ENCODE results near the gene ADARB1. TPM values are rescaled to one million over a fixed set of nuclear protein-coding genes. Genes with fewer than 3 reads are reported as not detected.

The ADARB1 gene
- total RNA-seq, 1 experiment from 2014 or later: 8.4 TPM

DNA sequence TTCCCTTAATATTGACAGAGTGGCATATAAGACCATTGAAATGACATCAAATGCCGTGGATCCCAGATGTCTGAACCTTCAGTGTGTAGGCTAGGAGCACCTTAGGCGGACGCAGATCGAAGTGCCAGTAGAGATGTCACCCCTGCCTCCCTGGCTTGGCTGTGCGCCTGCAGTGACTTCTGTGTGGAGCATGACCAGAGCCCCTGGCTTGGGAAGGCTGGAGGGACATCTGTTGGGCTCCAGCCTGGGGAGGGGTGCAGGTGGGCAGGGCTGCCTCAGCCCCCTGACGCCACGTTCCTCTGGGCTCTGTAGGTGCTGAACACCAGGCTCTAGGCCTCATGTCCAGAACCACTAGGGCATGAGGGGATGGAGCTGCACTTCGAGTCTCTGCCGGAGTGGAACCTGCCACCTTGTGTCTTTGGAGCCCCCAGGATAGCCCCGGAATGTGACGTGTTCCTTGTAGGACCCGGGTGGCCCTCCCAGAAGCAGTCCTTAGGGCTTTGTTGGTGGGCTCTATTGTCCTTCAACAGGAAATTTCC lies 103.8 kb downstream of the ADARB1 start:
- H3K4me3 ChIP-seq: no peak overlapping the region
- H3K36me3 ChIP-seq: peaks cover 6% of the 10 kb centered on the region
- DNase-seq: no peak

DNA sequence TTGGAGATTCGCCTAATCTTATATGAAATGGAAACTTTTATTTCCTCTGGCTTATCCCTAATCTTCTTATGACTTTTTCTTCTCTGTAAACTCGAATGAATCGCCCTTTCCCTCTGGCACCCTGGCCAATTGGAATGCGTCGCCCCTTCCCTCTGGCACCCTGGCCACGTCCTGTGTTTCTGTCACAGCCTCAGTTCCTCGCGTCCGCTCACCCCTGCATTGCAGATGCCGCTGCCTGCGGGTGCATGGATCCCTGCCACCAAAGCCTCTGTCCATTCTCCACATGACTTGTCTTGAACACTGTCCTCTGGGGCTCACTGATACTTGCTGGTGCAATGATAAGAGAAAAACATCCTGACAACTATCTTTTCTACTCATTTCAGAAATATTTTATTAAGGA lies 104.6 kb downstream of the ADARB1 start:
- H3K4me3 ChIP-seq: no peak overlapping the region
- no peaks in the 10 kb centered on the region for H3K4me1 ChIP-seq
- no peaks in the 10 kb centered on the region for H3K27me3 ChIP-seq
- peaks cover 7% of the 10 kb centered on the region for H3K36me3 ChIP-seq
- H3K27ac ChIP-seq: no peak overlapping the region
- H3K9me3 ChIP-seq (replicated peaks): no peaks in the 10 kb centered on the region
- DNase-seq: no peak

More for the DNA sequence above, 103.8 kb downstream of the ADARB1 start:
- no peaks in the 10 kb centered on the region for H3K9me3 ChIP-seq (replicated peaks)
- H3K27me3 ChIP-seq: no peaks in the 10 kb centered on the region
- no peaks in the 10 kb centered on the region for H3K4me1 ChIP-seq
- no peak overlapping the region for H3K27ac ChIP-seq

- no peak for DNase-seq
- H3K27me3 ChIP-seq: no peaks in the 10 kb centered on the region
- no peak overlapping the region for H3K4me3 ChIP-seq
- H3K36me3 ChIP-seq: peaks cover 11% of the 10 kb centered on the region
- no peaks in the 10 kb centered on the region for H3K4me1 ChIP-seq
- H3K9me3 ChIP-seq (replicated peaks): no peaks in the 10 kb centered on the region
- no peak overlapping the region for H3K27ac ChIP-seq
These were observed 105.3 kb downstream of the ADARB1 start for GRCh38 chr21:45179568-45180245.

DNA sequence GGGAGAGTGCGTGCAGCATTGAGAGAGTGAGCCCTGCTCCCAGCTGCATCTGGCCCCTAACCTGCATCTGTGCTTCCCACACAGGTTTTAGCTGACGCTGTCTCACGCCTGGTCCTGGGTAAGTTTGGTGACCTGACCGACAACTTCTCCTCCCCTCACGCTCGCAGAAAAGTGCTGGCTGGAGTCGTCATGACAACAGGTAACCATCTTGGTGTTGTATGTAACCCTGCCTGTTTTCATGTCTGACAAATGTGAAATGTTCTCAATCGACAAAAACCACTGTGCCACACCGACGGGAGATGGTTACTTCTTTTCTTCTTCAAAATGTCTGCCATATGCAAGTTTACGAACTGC lies 105.8 kb downstream of the ADARB1 start:
- no peaks in the 10 kb centered on the region for H3K9me3 ChIP-seq (replicated peaks)
- H3K36me3 ChIP-seq: peaks cover 13% of the 10 kb centered on the region
- no peaks in the 10 kb centered on the region for H3K27me3 ChIP-seq
- no peak overlapping the region for H3K27ac ChIP-seq
- H3K4me3 ChIP-seq: no peak overlapping the region
- no peak for DNase-seq
- H3K4me1 ChIP-seq: no peaks in the 10 kb centered on the region

GRCh38 chr21:45182958-45183357 lies 108.6 kb downstream of the ADARB1 start:
- Histone ChIP-seq H3K27me3 (no peaks in the 10 kb centered on the region), H3K4me1 (no peaks in the 10 kb centered on the region), H3K4me3 (no peak overlapping the region), H3K27ac (no peak overlapping the region), H3K36me3 (peaks cover 31% of the 10 kb centered on the region), H3K9me3 (replicated peaks) (peaks cover 16% of the 10 kb centered on the region)
- DNase-seq: no peak

DNA sequence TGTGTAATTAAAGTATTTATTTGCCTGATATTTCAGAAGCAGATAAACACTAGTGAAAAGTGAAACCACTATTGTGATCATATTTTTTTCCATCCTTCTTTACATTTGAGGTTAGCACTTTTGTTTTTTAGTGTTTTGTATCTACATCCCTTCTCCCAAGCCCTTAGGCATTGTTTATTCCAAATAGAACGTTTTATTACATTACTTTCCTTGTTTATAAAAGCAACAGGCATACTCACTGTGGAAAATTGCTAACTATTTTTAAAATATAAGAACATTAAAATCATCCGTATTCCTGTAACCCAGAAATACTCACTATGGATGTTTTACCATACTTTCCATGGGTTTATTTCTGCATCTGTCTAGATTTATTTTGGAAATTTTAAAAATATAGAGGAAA lies 109.5 kb downstream of the ADARB1 start:
- no peaks in the 10 kb centered on the region for H3K27me3 ChIP-seq
- no peak for DNase-seq
- H3K4me3 ChIP-seq: no peak overlapping the region
- peaks cover 20% of the 10 kb centered on the region for H3K9me3 ChIP-seq (replicated peaks)
- H3K36me3 ChIP-seq: peaks cover 35% of the 10 kb centered on the region
- no peak overlapping the region for H3K27ac ChIP-seq
- H3K4me1 ChIP-seq: no peaks in the 10 kb centered on the region

DNA sequence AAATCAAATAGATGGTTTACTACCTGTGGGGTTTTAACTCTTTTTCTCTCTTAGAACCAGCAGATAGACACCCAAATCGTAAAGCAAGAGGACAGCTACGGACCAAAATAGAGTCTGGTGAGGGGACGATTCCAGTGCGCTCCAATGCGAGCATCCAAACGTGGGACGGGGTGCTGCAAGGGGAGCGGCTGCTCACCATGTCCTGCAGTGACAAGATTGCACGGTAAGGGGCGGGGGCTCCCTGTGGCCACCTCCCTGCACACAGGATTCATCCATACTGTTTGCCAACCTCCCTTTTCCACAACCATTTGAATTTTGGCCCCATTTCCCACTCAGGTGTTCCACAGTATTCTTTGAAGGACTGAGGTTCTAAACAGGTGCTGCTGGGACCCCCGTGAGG lies 110.5 kb downstream of the ADARB1 start:
- Histone ChIP-seq H3K4me3 (no peak overlapping the region), H3K4me1 (no peaks in the 10 kb centered on the region), H3K36me3 (peaks cover 45% of the 10 kb centered on the region), H3K27ac (no peak overlapping the region), H3K9me3 (replicated peaks) (peaks cover 27% of the 10 kb centered on the region), H3K27me3 (no peaks in the 10 kb centered on the region)
- DNase-seq: no peak

GRCh38 chr21:45186709-45187108 lies 112.3 kb downstream of the ADARB1 start:
- H3K36me3 ChIP-seq: peaks cover 59% of the 10 kb centered on the region
- no peaks in the 10 kb centered on the region for H3K27me3 ChIP-seq
- no peak overlapping the region for H3K4me3 ChIP-seq
- no peak for DNase-seq
- no peaks in the 10 kb centered on the region for H3K4me1 ChIP-seq
- H3K27ac ChIP-seq: no peak overlapping the region
- H3K9me3 ChIP-seq (replicated peaks): peaks cover 32% of the 10 kb centered on the region

DNA sequence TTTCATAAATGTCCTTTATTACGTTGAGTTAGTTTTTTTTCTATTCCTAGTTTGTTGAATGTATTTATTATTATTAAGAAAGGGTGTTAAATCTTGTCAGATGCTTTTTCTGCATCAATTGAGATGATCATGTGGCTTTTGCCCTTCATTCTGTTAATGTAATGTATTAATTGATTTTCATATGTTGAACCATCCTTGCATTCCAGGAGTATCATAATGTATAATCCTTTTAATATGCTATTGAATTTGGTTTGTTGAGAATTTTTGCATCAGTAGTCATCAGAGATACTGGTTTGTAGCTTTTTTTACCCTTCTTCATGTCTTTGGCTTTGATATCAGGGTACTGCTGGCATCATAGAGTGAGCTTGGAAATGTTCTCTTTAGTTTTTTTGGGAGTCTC lies 113.3 kb downstream of the ADARB1 start:
- no peak for DNase-seq
- H3K9me3 ChIP-seq (replicated peaks): peaks cover 32% of the 10 kb centered on the region
- H3K27ac ChIP-seq: no peak overlapping the region
- H3K4me1 ChIP-seq: no peaks in the 10 kb centered on the region
- H3K4me3 ChIP-seq: no peak overlapping the region
- peaks cover 64% of the 10 kb centered on the region for H3K36me3 ChIP-seq
- H3K27me3 ChIP-seq: no peaks in the 10 kb centered on the region

GRCh38 chr21:45190013-45190412 lies 115.6 kb downstream of the ADARB1 start:
- no peak overlapping the region for H3K27ac ChIP-seq
- H3K9me3 ChIP-seq (replicated peaks): peaks cover 33% of the 10 kb centered on the region
- DNase-seq: no peak
- no peak overlapping the region for H3K4me3 ChIP-seq
- peaks cover 59% of the 10 kb centered on the region for H3K36me3 ChIP-seq
- no peaks in the 10 kb centered on the region for H3K27me3 ChIP-seq
- no peaks in the 10 kb centered on the region for H3K4me1 ChIP-seq

- H3K4me1 ChIP-seq: no peaks in the 10 kb centered on the region
- H3K27me3 ChIP-seq: no peaks in the 10 kb centered on the region
- DNase-seq: no peak
- H3K4me3 ChIP-seq: no peak overlapping the region
- peaks cover 20% of the 10 kb centered on the region for H3K9me3 ChIP-seq (replicated peaks)
- H3K27ac ChIP-seq: no peak overlapping the region
- H3K36me3 ChIP-seq: peaks cover 36% of the 10 kb centered on the region
These were observed 118.0 kb downstream of the ADARB1 start for GRCh38 chr21:45192332-45192731.

- H3K27ac ChIP-seq: no peak overlapping the region
- no peak for DNase-seq
- H3K9me3 ChIP-seq (replicated peaks): 0 out of 2 replicates have a peak, but pooled peaks cover 3% of the 10 kb centered on the region
- no peak overlapping the region for H3K4me3 ChIP-seq
- peaks cover 10% of the 10 kb centered on the region for H3K36me3 ChIP-seq
- H3K27me3 ChIP-seq: no peaks in the 10 kb centered on the region
- no peaks in the 10 kb centered on the region for H3K4me1 ChIP-seq
These were observed 122.2 kb downstream of the ADARB1 start for GRCh38 chr21:45196620-45197019.

GRCh38 chr21:45199201-45199600 lies 124.8 kb downstream of the ADARB1 start:
- Histone ChIP-seq H3K4me1 (no peaks in the 10 kb centered on the region), H3K4me3 (no peak overlapping the region), H3K27me3 (no peaks in the 10 kb centered on the region), H3K27ac (no peak overlapping the region), H3K9me3 (replicated peaks) (0 out of 2 replicates have a peak, but pooled peaks cover 3% of the 10 kb centered on the region), H3K36me3 (peaks cover 3% of the 10 kb centered on the region)
- DNase-seq: no peak

DNA sequence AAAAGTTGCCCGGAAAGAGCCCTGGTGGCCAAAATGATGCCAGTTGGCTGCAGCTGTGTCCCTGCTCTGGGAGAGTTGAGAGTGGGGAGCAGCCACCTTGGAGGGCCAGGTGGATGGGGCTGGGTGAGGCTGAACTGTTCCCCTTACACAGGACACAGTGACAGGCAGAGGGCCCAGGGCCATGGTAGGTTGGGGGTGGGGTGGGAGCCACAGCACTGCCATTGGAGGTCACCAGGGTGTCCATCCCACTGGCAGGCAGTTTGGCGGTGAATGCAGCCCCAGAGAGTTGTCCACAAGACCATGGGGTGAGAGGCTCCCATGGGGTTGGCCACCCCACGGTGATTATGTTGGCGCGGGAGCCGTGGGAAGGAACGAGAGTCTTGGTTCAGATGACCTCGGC lies 125.7 kb downstream of the ADARB1 start:
- H3K9me3 ChIP-seq (replicated peaks): 0 out of 2 replicates have a peak, but pooled peaks cover 2% of the 10 kb centered on the region
- H3K36me3 ChIP-seq: peaks cover 3% of the 10 kb centered on the region
- H3K27me3 ChIP-seq: no peaks in the 10 kb centered on the region
- no peak overlapping the region for H3K27ac ChIP-seq
- no peaks in the 10 kb centered on the region for H3K4me1 ChIP-seq
- DNase-seq: no peak
- H3K4me3 ChIP-seq: no peak overlapping the region

DNA sequence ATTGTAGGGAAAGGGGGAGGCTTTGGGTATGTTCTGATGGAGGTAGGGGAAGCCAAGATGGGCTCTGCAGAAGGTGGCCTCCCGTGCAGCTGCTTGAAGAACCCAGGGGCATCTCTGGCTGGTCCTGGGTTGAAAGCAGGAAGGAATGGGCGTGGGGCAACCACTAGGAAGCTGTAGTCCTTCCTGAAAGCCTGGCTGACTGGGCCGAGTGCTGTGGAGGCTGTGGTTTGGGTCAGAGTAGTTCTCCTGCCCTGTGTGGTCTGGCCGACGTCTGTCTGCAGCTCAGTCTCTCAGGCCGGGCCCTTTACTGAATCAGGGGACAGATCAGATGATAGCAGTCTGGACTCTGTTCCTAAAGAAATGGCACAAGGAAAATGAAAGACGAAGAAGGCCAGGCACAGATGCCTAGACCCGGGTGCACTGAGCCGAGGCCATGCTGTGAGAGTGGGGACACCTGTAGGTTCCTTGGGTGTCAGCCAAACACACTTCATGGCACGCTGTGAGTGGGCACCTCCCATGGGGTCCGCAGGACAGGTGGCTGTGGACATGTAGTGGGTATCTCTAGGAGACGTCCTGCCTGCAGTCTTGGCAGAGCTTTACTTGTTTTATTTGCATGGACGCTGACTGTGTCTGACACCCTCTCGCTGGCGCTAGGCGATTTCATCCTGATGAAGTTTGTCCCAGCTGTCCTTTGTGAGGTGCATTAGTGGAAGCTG lies 126.4 kb downstream of the ADARB1 start:
- no peak for DNase-seq
- H3K36me3 ChIP-seq: peaks cover 3% of the 10 kb centered on the region
- no peaks in the 10 kb centered on the region for H3K27me3 ChIP-seq

More for the DNA sequence above, 126.4 kb downstream of the ADARB1 start:
- Histone ChIP-seq H3K27ac (no peak overlapping the region), H3K4me1 (no peaks in the 10 kb centered on the region), H3K4me3 (no peak overlapping the region), H3K9me3 (replicated peaks) (no peaks in the 10 kb centered on the region)
